IMR-90 (cell line): ENCODE measurements around the gene FEM1B. TPM values are rescaled to one million over a fixed set of nuclear protein-coding genes. Genes with fewer than 3 reads are reported as not detected.

Experiments
- ATAC-seq: fragments of 200-7000 bp; cut with Tn5 transposase; 2 replicates; pipeline ENCODE4 v1.9.1; 2020; ENCODE audit warnings: low read depth, mild to moderate bottlenecking, moderate library complexity
- BruUV-seq: library from RNA; stranded (reverse); fragments of 400-500 nt; replicated peaks from 2 replicates; lab custom pipeline; 2021; lab: Mats Ljungman, UMichigan
- CTCF ChIA-PET: fragments of 300-600 bp; formaldehyde crosslinking; extraction: SDS; loops from one replicate; lab custom pipeline; 2021; ENCODE audit warnings: antibody characterized with exemption; lab: Yijun Ruan, JAX
- POLR2A ChIA-PET: fragments of 300-600 bp; sonication (Branson Sonifier 250); formaldehyde crosslinking; loops from one replicate; lab custom pipeline; 2022; ENCODE audit warnings: antibody characterized with exemption; ENCODE audit not compliant: unreplicated experiment; lab: Charles Lee
- DNase-seq: peaks from one replicate; pipeline ENCODE4 v3.0.0; 2013
- H2AFZ ChIP-seq: replicated peaks from 2 replicates; pipeline ENCODE3; 2013; ENCODE audit warnings: low read length, mild to moderate bottlenecking; ENCODE audit not compliant: poor library complexity
- H2AK5ac ChIP-seq: 2 replicates; pipeline ENCODE4 v1.6.1; 2013; ENCODE audit warnings: low read depth, low read length, inconsistent platforms
- H2AK9ac ChIP-seq: replicated peaks from 2 replicates; pipeline ENCODE3; 2013; ENCODE audit warnings: mild to moderate bottlenecking, low read depth, low read length, moderate library complexity; ENCODE audit not compliant: poor library complexity
- H2BK120ac ChIP-seq: 2 replicates; pipeline ENCODE4 v1.6.1; 2013; ENCODE audit warnings: low read depth, low read length, inconsistent platforms
- H2BK15ac ChIP-seq: 3 replicates; pipeline ENCODE4 v1.6.1; 2013; ENCODE audit warnings: low read depth, low read length, inconsistent platforms
- H2BK20ac ChIP-seq: 2 replicates; pipeline ENCODE4 v1.6.1; 2013; ENCODE audit warnings: low read depth, mild to moderate bottlenecking, inconsistent platforms, low read length, moderate library complexity
- H2BK5ac ChIP-seq: 2 replicates; pipeline ENCODE4 v1.6.1; 2013; ENCODE audit warnings: mild to moderate bottlenecking, low read depth, low read length, inconsistent platforms; ENCODE audit not compliant: poor library complexity, severe bottlenecking
- H3K14ac ChIP-seq: replicated peaks from 2 replicates; pipeline ENCODE4 v1.6.1; 2013; ENCODE audit warnings: low read depth, low read length, inconsistent platforms
- H3K18ac ChIP-seq: 2 replicates; pipeline ENCODE4 v1.6.1; 2013; ENCODE audit warnings: low read depth, low read length, control low read depth
- H3K23ac ChIP-seq: 2 replicates; pipeline ENCODE4 v1.6.1; 2013; ENCODE audit warnings: low read depth, low read length, inconsistent platforms
- H3K27ac ChIP-seq: 2 replicates; pipeline ENCODE4 v1.5.1; 2013; ENCODE audit warnings: mild to moderate bottlenecking, control low read depth, low read length; ENCODE audit not compliant: insufficient read depth
- H3K27me3 ChIP-seq: 2 replicates; pipeline ENCODE4 v1.6.1; 2013; ENCODE audit warnings: low read length; ENCODE audit not compliant: control insufficient read depth, insufficient read depth
- H3K36me3 ChIP-seq: 2 replicates; pipeline ENCODE4 v1.6.1; 2013; ENCODE audit warnings: low read length, mixed read lengths; ENCODE audit not compliant: control insufficient read depth, insufficient read depth
- H3K4ac ChIP-seq: 2 replicates; pipeline ENCODE4 v1.6.1; 2013; ENCODE audit warnings: low read depth, low read length, inconsistent platforms
- H3K4me1 ChIP-seq: 2 replicates; pipeline ENCODE4 v1.6.1; 2013; ENCODE audit warnings: low read length, mixed read lengths; ENCODE audit not compliant: control insufficient read depth, insufficient read depth
- H3K4me2 ChIP-seq: 2 replicates; pipeline ENCODE4 v1.6.1; 2013; ENCODE audit warnings: low read depth, mild to moderate bottlenecking, control low read depth, low read length, moderate library complexity
- H3K4me3 ChIP-seq: 2 replicates; pipeline ENCODE4 v1.5.1; 2013; ENCODE audit warnings: low read depth, mild to moderate bottlenecking, control low read depth, low read length, moderate library complexity; ENCODE audit not compliant: insufficient read depth
- H3K56ac ChIP-seq: 2 replicates; pipeline ENCODE4 v1.6.1; 2013; ENCODE audit warnings: low read length, inconsistent platforms; ENCODE audit not compliant: insufficient read depth; ENCODE audit errors: extremely low read depth
- H3K79me1 ChIP-seq, 2 experiments: 2 replicates each; pipeline ENCODE4 v1.6.1; 2013; ENCODE audit warnings: low read length in 2 of 2, inconsistent platforms in 1 of 2, low read depth in 1 of 2
- H3K9ac ChIP-seq: 2 replicates; pipeline ENCODE4 v1.6.1; 2013; ENCODE audit warnings: low read depth, low read length, control low read depth
- H3K9me1 ChIP-seq: 2 replicates; pipeline ENCODE4 v1.6.1; 2013; ENCODE audit warnings: low read length, inconsistent platforms; ENCODE audit not compliant: insufficient read depth
- H3K9me3 ChIP-seq: 2 replicates; pipeline ENCODE4 v1.6.1; 2013; ENCODE audit warnings: low read length; ENCODE audit not compliant: control insufficient read depth, insufficient read depth
- H4K20me1 ChIP-seq: 2 replicates; pipeline ENCODE4 v1.6.1; 2013; ENCODE audit warnings: low read length, inconsistent platforms; ENCODE audit not compliant: insufficient read depth
- H4K5ac ChIP-seq: 2 replicates; pipeline ENCODE4 v1.6.1; 2013; ENCODE audit warnings: mild to moderate bottlenecking, low read depth, low read length, control low read depth
- H4K8ac ChIP-seq, 2 experiments: 2 replicates each; pipeline ENCODE4 v1.6.1; 2013; ENCODE audit warnings: low read depth in 2 of 2, low read length in 2 of 2, control low read depth in 1 of 2, inconsistent platforms in 1 of 2
- H4K91ac ChIP-seq: 2 replicates; pipeline ENCODE4 v1.6.1; 2013; ENCODE audit warnings: low read depth, low read length, inconsistent platforms; ENCODE audit not compliant: insufficient read depth
- BHLHE40 ChIP-seq: fragments of 150-350 bp; IDR thresholded peaks from 2 replicates; pipeline ENCODE4 v1.6.1; 2016; ENCODE audit warnings: mild to moderate bottlenecking, low read depth, low read length
- ELK1 ChIP-seq: fragments of 150-350 bp; IDR thresholded peaks from 2 replicates; pipeline ENCODE4 v1.6.1; 2016; ENCODE audit warnings: low read depth, mild to moderate bottlenecking, low read length, moderate library complexity, borderline replicate concordance
- MAZ ChIP-seq: IDR thresholded peaks from 2 replicates; pipeline ENCODE4 v1.6.1; 2012; ENCODE audit warnings: low read depth, mild to moderate bottlenecking, low read length, improper control_type of control experiment, moderate library complexity, borderline replicate concordance
- MXI1 ChIP-seq: IDR thresholded peaks from 2 replicates; pipeline ENCODE4 v1.6.1; 2012; ENCODE audit warnings: low read depth, mild to moderate bottlenecking, low read length, moderate library complexity, borderline replicate concordance
- NFE2L2 ChIP-seq: fragments of 150-350 bp; IDR thresholded peaks from 2 replicates; pipeline ENCODE4 v1.6.1; 2016; ENCODE audit warnings: low read depth, mild to moderate bottlenecking, low read length
- WGBS, 2 experiments: methylation state at CpG; one replicate each; pipeline versions ENCODE4 v1.1.5 to v1.1.7; 2013; ENCODE audit warnings: missing lambda C conversion rate in 2 of 2; ENCODE audit not compliant: insufficient read length in 1 of 2; ENCODE audit errors: extremely low coverage in 2 of 2; 5-methylcytosine and 5-hydroxymethylcytosine counted together
- dilution Hi-C: fragments of 300-500 bp; cut with HindIII; formaldehyde crosslinking; loops from one replicate; pipeline ENCODE4 v1.14.3; 2018; ENCODE audit warnings: low sequenced_read_pairs; ENCODE audit not compliant: unreplicated experiment
- in situ Hi-C: fragments of 300-500 bp; cut with MboI; formaldehyde crosslinking; loops from 3 replicates; pipeline ENCODE4 v1.14.3; 2019; ENCODE audit warnings: low sequenced_read_pairs, inconsistent platforms, mixed read lengths
- intact Hi-C: fragments of 100-400 bp; cut with micrococcal nuclease; formaldehyde crosslinking; loops from 2 replicates; pipeline ENCODE4 v1.10.0; 2022
- polyA plus RNA-seq, 3 experiments: library from polyadenylated mRNA; depleted of rRNA; stranded (reverse); fragments of >200 nt; gene quantifications; 2 replicates each; pipeline ENCODE4 v1.2.3, GENCODE V29; 2012; ENCODE audit warnings: low replicate concordance in 1 of 3
- total RNA-seq: library from RNA; depleted of rRNA; stranded (reverse); fragments of >200 nt; gene quantifications from 2 replicates; pipeline ENCODE4 v1.2.3, GENCODE V29; 2012

Gene FEM1B
- total and polyA plus RNA-seq, 2 of the 4 experiments (the other 2 are of a cell fraction), result 16.9 to 51.4 TPM

- TF ChIP-seq MAZ, result no peak
Measured at GRCh38 chr15:68310178-68310803, 32.7 kb downstream of the FEM1B start (continued).

GRCh38 chr15:68310804-68311463 lies 33.4 kb downstream of the FEM1B start:
- no TSS peak for BruUV-seq
- Histone ChIP-seq H3K4me1 (peaks cover 14% of the 10 kb centered on the region), H3K4ac (peak overlapping the region; percentile 60), H2AK9ac (no peak overlapping the region), H2AK5ac (peak overlapping the region; percentile 75), H3K9ac (no peak overlapping the region), H4K91ac (peak overlapping the region; percentile 9; the same call in 1 of the 2 replicates), H3K56ac (no peak overlapping the region), H2AFZ (no peak overlapping the region), H3K18ac (no peak overlapping the region; the same call in 1 of the 2 replicates), H3K4me3 (no peak overlapping the region), H3K14ac (no peak overlapping the region), H4K20me1 (no peaks in the 10 kb centered on the region), H2BK20ac (peak overlapping the region; percentile 72), H3K27ac (no peak overlapping the region), H3K9me3 (peaks cover 2% of the 10 kb centered on the region; the same call in 1 of the 2 replicates), H3K27me3 (no peaks in the 10 kb centered on the region), H3K79me1 (no peaks in the 10 kb centered on the region), H2BK5ac (no peak overlapping the region), H3K23ac (no peak overlapping the region), H4K8ac (no peak overlapping the region), H3K9me1 (0 out of 2 replicates have a peak, but pooled peaks cover 3% of the 10 kb centered on the region), H3K36me3 (peaks cover 4% of the 10 kb centered on the region; the same call in 1 of the 2 replicates), H2BK15ac (peak overlapping the region; percentile 67; the same call in 1 of the 3 replicates), H3K4me2 (no peak overlapping the region), H4K5ac (no peak overlapping the region; the same call in 1 of the 2 replicates), H2BK120ac (peak overlapping the region; percentile 49; the same call in 1 of the 2 replicates)
- 86% methylated on average over 7 of the region's 22 CpGs; no CpG with 5 or more reads in 1 of the 2 experiments for WGBS, 2 experiments
- TF ChIP-seq BHLHE40, result no peak
- no peak for TF ChIP-seq MAZ
- no peak for TF ChIP-seq ELK1
- TF ChIP-seq NFE2L2, result no peak
- no peak for TF ChIP-seq MXI1
- ChIA-PET POLR2A (no interaction called here), CTCF (no interaction called here)
- dilution Hi-C loops (no loop called here), in situ Hi-C loops (no loop called here), intact Hi-C loops (no loop called here)
- ATAC-seq, result no peak
- DNase-seq, result no peak
